IMR-90 (cell line): Measurements from ENCODE around the gene SLCO3A1. TPM values are rescaled to one million over a fixed set of nuclear protein-coding genes. Genes with fewer than 3 reads are reported as not detected.

Experiments
- ATAC-seq: fragments of 200-7000 bp; cut with Tn5 transposase; 2 replicates; pipeline ENCODE4 v1.9.1; 2020; ENCODE audit warnings: low read depth, mild to moderate bottlenecking, moderate library complexity
- BruUV-seq: library from RNA; stranded (reverse); fragments of 400-500 nt; replicated peaks from 2 replicates; lab custom pipeline; 2021; lab: Mats Ljungman, UMichigan
- CTCF ChIA-PET: fragments of 300-600 bp; formaldehyde crosslinking; extraction: SDS; loops from one replicate; lab custom pipeline; 2021; ENCODE audit warnings: antibody characterized with exemption; lab: Yijun Ruan, JAX
- POLR2A ChIA-PET: fragments of 300-600 bp; sonication (Branson Sonifier 250); formaldehyde crosslinking; loops from one replicate; lab custom pipeline; 2022; ENCODE audit warnings: antibody characterized with exemption; ENCODE audit not compliant: unreplicated experiment; lab: Charles Lee
- DNase-seq: peaks from one replicate; pipeline ENCODE4 v3.0.0; 2013
- H2AFZ ChIP-seq: replicated peaks from 2 replicates; pipeline ENCODE3; 2013; ENCODE audit warnings: low read length, mild to moderate bottlenecking; ENCODE audit not compliant: poor library complexity
- H2AK5ac ChIP-seq: 2 replicates; pipeline ENCODE4 v1.6.1; 2013; ENCODE audit warnings: low read depth, low read length, inconsistent platforms
- H2AK9ac ChIP-seq: replicated peaks from 2 replicates; pipeline ENCODE3; 2013; ENCODE audit warnings: mild to moderate bottlenecking, low read depth, low read length, moderate library complexity; ENCODE audit not compliant: poor library complexity
- H2BK120ac ChIP-seq: 2 replicates; pipeline ENCODE4 v1.6.1; 2013; ENCODE audit warnings: low read depth, low read length, inconsistent platforms
- H2BK15ac ChIP-seq: 3 replicates; pipeline ENCODE4 v1.6.1; 2013; ENCODE audit warnings: low read depth, low read length, inconsistent platforms
- H2BK20ac ChIP-seq: 2 replicates; pipeline ENCODE4 v1.6.1; 2013; ENCODE audit warnings: low read depth, mild to moderate bottlenecking, inconsistent platforms, low read length, moderate library complexity
- H2BK5ac ChIP-seq: 2 replicates; pipeline ENCODE4 v1.6.1; 2013; ENCODE audit warnings: mild to moderate bottlenecking, low read depth, low read length, inconsistent platforms; ENCODE audit not compliant: poor library complexity, severe bottlenecking
- H3K14ac ChIP-seq: replicated peaks from 2 replicates; pipeline ENCODE4 v1.6.1; 2013; ENCODE audit warnings: low read depth, low read length, inconsistent platforms
- H3K18ac ChIP-seq: 2 replicates; pipeline ENCODE4 v1.6.1; 2013; ENCODE audit warnings: low read depth, low read length, control low read depth
- H3K23ac ChIP-seq: 2 replicates; pipeline ENCODE4 v1.6.1; 2013; ENCODE audit warnings: low read depth, low read length, inconsistent platforms
- H3K27ac ChIP-seq: 2 replicates; pipeline ENCODE4 v1.5.1; 2013; ENCODE audit warnings: mild to moderate bottlenecking, control low read depth, low read length; ENCODE audit not compliant: insufficient read depth
- H3K27me3 ChIP-seq: 2 replicates; pipeline ENCODE4 v1.6.1; 2013; ENCODE audit warnings: low read length; ENCODE audit not compliant: control insufficient read depth, insufficient read depth
- H3K36me3 ChIP-seq: 2 replicates; pipeline ENCODE4 v1.6.1; 2013; ENCODE audit warnings: low read length, mixed read lengths; ENCODE audit not compliant: control insufficient read depth, insufficient read depth
- H3K4ac ChIP-seq: 2 replicates; pipeline ENCODE4 v1.6.1; 2013; ENCODE audit warnings: low read depth, low read length, inconsistent platforms
- H3K4me1 ChIP-seq: 2 replicates; pipeline ENCODE4 v1.6.1; 2013; ENCODE audit warnings: low read length, mixed read lengths; ENCODE audit not compliant: control insufficient read depth, insufficient read depth
- H3K4me2 ChIP-seq: 2 replicates; pipeline ENCODE4 v1.6.1; 2013; ENCODE audit warnings: low read depth, mild to moderate bottlenecking, control low read depth, low read length, moderate library complexity
- H3K4me3 ChIP-seq: 2 replicates; pipeline ENCODE4 v1.5.1; 2013; ENCODE audit warnings: low read depth, mild to moderate bottlenecking, control low read depth, low read length, moderate library complexity; ENCODE audit not compliant: insufficient read depth
- H3K56ac ChIP-seq: 2 replicates; pipeline ENCODE4 v1.6.1; 2013; ENCODE audit warnings: low read length, inconsistent platforms; ENCODE audit not compliant: insufficient read depth; ENCODE audit errors: extremely low read depth
- H3K79me1 ChIP-seq, 2 experiments: 2 replicates each; pipeline ENCODE4 v1.6.1; 2013; ENCODE audit warnings: low read length in 2 of 2, inconsistent platforms in 1 of 2, low read depth in 1 of 2
- H3K9ac ChIP-seq: 2 replicates; pipeline ENCODE4 v1.6.1; 2013; ENCODE audit warnings: low read depth, low read length, control low read depth
- H3K9me1 ChIP-seq: 2 replicates; pipeline ENCODE4 v1.6.1; 2013; ENCODE audit warnings: low read length, inconsistent platforms; ENCODE audit not compliant: insufficient read depth
- H3K9me3 ChIP-seq: 2 replicates; pipeline ENCODE4 v1.6.1; 2013; ENCODE audit warnings: low read length; ENCODE audit not compliant: control insufficient read depth, insufficient read depth
- H4K20me1 ChIP-seq: 2 replicates; pipeline ENCODE4 v1.6.1; 2013; ENCODE audit warnings: low read length, inconsistent platforms; ENCODE audit not compliant: insufficient read depth
- H4K5ac ChIP-seq: 2 replicates; pipeline ENCODE4 v1.6.1; 2013; ENCODE audit warnings: mild to moderate bottlenecking, low read depth, low read length, control low read depth
- H4K8ac ChIP-seq, 2 experiments: 2 replicates each; pipeline ENCODE4 v1.6.1; 2013; ENCODE audit warnings: low read depth in 2 of 2, low read length in 2 of 2, control low read depth in 1 of 2, inconsistent platforms in 1 of 2
- H4K91ac ChIP-seq: 2 replicates; pipeline ENCODE4 v1.6.1; 2013; ENCODE audit warnings: low read depth, low read length, inconsistent platforms; ENCODE audit not compliant: insufficient read depth
- BHLHE40 ChIP-seq: fragments of 150-350 bp; IDR thresholded peaks from 2 replicates; pipeline ENCODE4 v1.6.1; 2016; ENCODE audit warnings: mild to moderate bottlenecking, low read depth, low read length
- CEBPB ChIP-seq: IDR thresholded peaks from 2 replicates; pipeline ENCODE4 v1.6.1; 2012; ENCODE audit warnings: low read depth, low read length, improper control_type of control experiment
- FOS ChIP-seq: fragments of 150-350 bp; IDR thresholded peaks from 2 replicates; pipeline ENCODE4 v1.6.1; 2016; ENCODE audit warnings: low read depth, low read length
- MAFK ChIP-seq: IDR thresholded peaks from 2 replicates; pipeline ENCODE4 v1.6.1; 2012; ENCODE audit warnings: low read depth, low read length, improper control_type of control experiment
- MAZ ChIP-seq: IDR thresholded peaks from 2 replicates; pipeline ENCODE4 v1.6.1; 2012; ENCODE audit warnings: low read depth, mild to moderate bottlenecking, low read length, improper control_type of control experiment, moderate library complexity, borderline replicate concordance
- MXI1 ChIP-seq: IDR thresholded peaks from 2 replicates; pipeline ENCODE4 v1.6.1; 2012; ENCODE audit warnings: low read depth, mild to moderate bottlenecking, low read length, moderate library complexity, borderline replicate concordance
- NFE2L2 ChIP-seq: fragments of 150-350 bp; IDR thresholded peaks from 2 replicates; pipeline ENCODE4 v1.6.1; 2016; ENCODE audit warnings: low read depth, mild to moderate bottlenecking, low read length
- POLR2A ChIP-seq: IDR thresholded peaks from 2 replicates; pipeline ENCODE4 v1.6.1; 2012; ENCODE audit warnings: mild to moderate bottlenecking, low read depth, low read length
- RCOR1 ChIP-seq: IDR thresholded peaks from 2 replicates; pipeline ENCODE4 v1.6.1; 2012; ENCODE audit warnings: mild to moderate bottlenecking, low read length, improper control_type of control experiment; ENCODE audit not compliant: insufficient replicate concordance
- RFX5 ChIP-seq: IDR thresholded peaks from 2 replicates; pipeline ENCODE4 v1.8.0; 2012; ENCODE audit warnings: low read depth, mild to moderate bottlenecking, low read length, moderate library complexity
- SMC3 ChIP-seq: fragments of 150-350 bp; IDR thresholded peaks from 2 replicates; pipeline ENCODE4 v1.6.1; 2016; ENCODE audit warnings: low read depth, mild to moderate bottlenecking, antibody characterized with exemption, low read length, moderate library complexity
- WGBS, 2 experiments: methylation state at CpG; one replicate each; pipeline versions ENCODE4 v1.1.5 to v1.1.7; 2013; ENCODE audit warnings: missing lambda C conversion rate in 2 of 2; ENCODE audit not compliant: insufficient read length in 1 of 2; ENCODE audit errors: extremely low coverage in 2 of 2; 5-methylcytosine and 5-hydroxymethylcytosine counted together
- dilution Hi-C: fragments of 300-500 bp; cut with HindIII; formaldehyde crosslinking; loops from one replicate; pipeline ENCODE4 v1.14.3; 2018; ENCODE audit warnings: low sequenced_read_pairs; ENCODE audit not compliant: unreplicated experiment
- in situ Hi-C: fragments of 300-500 bp; cut with MboI; formaldehyde crosslinking; loops from 3 replicates; pipeline ENCODE4 v1.14.3; 2019; ENCODE audit warnings: low sequenced_read_pairs, inconsistent platforms, mixed read lengths
- intact Hi-C: fragments of 100-400 bp; cut with micrococcal nuclease; formaldehyde crosslinking; loops from 2 replicates; pipeline ENCODE4 v1.10.0; 2022
- polyA plus RNA-seq, 3 experiments: library from polyadenylated mRNA; depleted of rRNA; stranded (reverse); fragments of >200 nt; gene quantifications; 2 replicates each; pipeline ENCODE4 v1.2.3, GENCODE V29; 2012; ENCODE audit warnings: low replicate concordance in 1 of 3
- total RNA-seq: library from RNA; depleted of rRNA; stranded (reverse); fragments of >200 nt; gene quantifications from 2 replicates; pipeline ENCODE4 v1.2.3, GENCODE V29; 2012
- TF ChIP-seq, protein P1 (sequence below): fragments of 150-350 bp; IDR thresholded peaks from 2 replicates; pipeline ENCODE4 v1.6.1; 2017; ENCODE audit warnings: mild to moderate bottlenecking, antibody characterized with exemption, low read length, low read depth
- TF ChIP-seq, protein P2 (sequence below): conservative IDR thresholded peaks from 2 replicates; pipeline ENCODE4 v1.5.1; 2012; ENCODE audit warnings: mild to moderate bottlenecking, low read depth, low read length, improper control_type of control experiment
- TF ChIP-seq, protein P3 (sequence below): fragments of 150-350 bp; IDR thresholded peaks from 2 replicates; pipeline ENCODE4 v1.6.1; 2016; ENCODE audit warnings: low read depth, mild to moderate bottlenecking, low read length, moderate library complexity, borderline replicate concordance

SLCO3A1 gene
- total and polyA plus RNA-seq, 2 of the 4 experiments (the other 2 are of a cell fraction): 4.7 to 8.1 TPM

DNA sequence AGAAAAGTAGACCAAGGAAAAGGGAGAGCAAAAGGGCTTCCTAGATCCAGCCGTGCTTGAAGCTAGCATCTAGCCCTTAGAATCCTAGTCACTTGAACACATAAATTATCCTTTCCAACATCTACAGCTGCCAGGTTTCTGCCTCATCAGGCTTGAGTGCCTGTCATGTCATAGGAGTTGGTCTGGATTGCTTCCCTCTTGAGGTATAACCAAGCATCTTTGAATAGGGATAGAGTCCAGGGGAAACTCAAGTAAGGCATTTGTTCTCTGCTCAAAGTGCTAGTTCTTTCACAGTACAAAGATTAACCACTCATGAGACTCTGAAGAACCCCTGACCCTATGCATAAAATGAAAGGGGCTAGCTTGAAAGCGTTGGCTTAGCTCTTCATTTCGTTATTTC is 72.3 kb downstream of the SLCO3A1 start:
- Histone ChIP-seq H3K79me1 (no peaks in the 10 kb centered on the region; a peak in 1 of 4 replicates), H2BK120ac (no peak overlapping the region), H3K4me2 (no peak overlapping the region), H3K18ac (no peak overlapping the region), H4K91ac (no peak overlapping the region), H2BK5ac (no peak overlapping the region), H3K27ac (no peak overlapping the region), H3K4me3 (no peak overlapping the region), H4K20me1 (no peaks in the 10 kb centered on the region), H2AK9ac (no peak overlapping the region), H3K23ac (no peak overlapping the region), H2BK20ac (no peak overlapping the region), H3K4ac (no peak overlapping the region), H3K4me1 (no peaks in the 10 kb centered on the region; the same call in 1 of the 2 replicates), H3K9ac (no peak overlapping the region), H4K5ac (no peak overlapping the region), H2BK15ac (no peak overlapping the region), H2AK5ac (no peak overlapping the region), H3K9me1 (no peaks in the 10 kb centered on the region; the same call in 1 of the 2 replicates), H3K9me3 (no peaks in the 10 kb centered on the region), H4K8ac (no peak overlapping the region), H3K36me3 (no peaks in the 10 kb centered on the region), H3K56ac (no peak overlapping the region), H3K14ac (no peak overlapping the region), H3K27me3 (no peaks in the 10 kb centered on the region), H2AFZ (no peak overlapping the region)
- ATAC-seq (no peak), DNase-seq (no peak)
- ChIA-PET CTCF (no interaction called here), POLR2A (interaction anchor here (0.6 kb wide), 1 partner anchor 26 kb away, joined by 5 read pairs; no protein-coding TSS in a partner anchor)
- intact Hi-C loops: loop anchor here (5.0 kb wide), 2 partner anchors 58 to 73 kb away; partner anchors contain the start of gene SLCO3A1
- dilution Hi-C loops: no loop called here
- WGBS, 2 experiments: no CpG with 5 or more reads among the region's 3 CpGs
- TF ChIP-seq, protein P1, sequence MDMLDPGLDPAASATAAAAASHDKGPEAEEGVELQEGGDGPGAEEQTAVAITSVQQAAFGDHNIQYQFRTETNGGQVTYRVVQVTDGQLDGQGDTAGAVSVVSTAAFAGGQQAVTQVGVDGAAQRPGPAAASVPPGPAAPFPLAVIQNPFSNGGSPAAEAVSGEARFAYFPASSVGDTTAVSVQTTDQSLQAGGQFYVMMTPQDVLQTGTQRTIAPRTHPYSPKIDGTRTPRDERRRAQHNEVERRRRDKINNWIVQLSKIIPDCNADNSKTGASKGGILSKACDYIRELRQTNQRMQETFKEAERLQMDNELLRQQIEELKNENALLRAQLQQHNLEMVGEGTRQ: no peak
- TF ChIP-seq MAFK: no peak
- TF ChIP-seq RFX5: no peak
- TF ChIP-seq, protein P2, sequence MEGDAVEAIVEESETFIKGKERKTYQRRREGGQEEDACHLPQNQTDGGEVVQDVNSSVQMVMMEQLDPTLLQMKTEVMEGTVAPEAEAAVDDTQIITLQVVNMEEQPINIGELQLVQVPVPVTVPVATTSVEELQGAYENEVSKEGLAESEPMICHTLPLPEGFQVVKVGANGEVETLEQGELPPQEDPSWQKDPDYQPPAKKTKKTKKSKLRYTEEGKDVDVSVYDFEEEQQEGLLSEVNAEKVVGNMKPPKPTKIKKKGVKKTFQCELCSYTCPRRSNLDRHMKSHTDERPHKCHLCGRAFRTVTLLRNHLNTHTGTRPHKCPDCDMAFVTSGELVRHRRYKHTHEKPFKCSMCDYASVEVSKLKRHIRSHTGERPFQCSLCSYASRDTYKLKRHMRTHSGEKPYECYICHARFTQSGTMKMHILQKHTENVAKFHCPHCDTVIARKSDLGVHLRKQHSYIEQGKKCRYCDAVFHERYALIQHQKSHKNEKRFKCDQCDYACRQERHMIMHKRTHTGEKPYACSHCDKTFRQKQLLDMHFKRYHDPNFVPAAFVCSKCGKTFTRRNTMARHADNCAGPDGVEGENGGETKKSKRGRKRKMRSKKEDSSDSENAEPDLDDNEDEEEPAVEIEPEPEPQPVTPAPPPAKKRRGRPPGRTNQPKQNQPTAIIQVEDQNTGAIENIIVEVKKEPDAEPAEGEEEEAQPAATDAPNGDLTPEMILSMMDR: no peak
- no peak for TF ChIP-seq RCOR1
- TF ChIP-seq, protein P3, sequence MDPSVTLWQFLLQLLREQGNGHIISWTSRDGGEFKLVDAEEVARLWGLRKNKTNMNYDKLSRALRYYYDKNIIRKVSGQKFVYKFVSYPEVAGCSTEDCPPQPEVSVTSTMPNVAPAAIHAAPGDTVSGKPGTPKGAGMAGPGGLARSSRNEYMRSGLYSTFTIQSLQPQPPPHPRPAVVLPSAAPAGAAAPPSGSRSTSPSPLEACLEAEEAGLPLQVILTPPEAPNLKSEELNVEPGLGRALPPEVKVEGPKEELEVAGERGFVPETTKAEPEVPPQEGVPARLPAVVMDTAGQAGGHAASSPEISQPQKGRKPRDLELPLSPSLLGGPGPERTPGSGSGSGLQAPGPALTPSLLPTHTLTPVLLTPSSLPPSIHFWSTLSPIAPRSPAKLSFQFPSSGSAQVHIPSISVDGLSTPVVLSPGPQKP: no peak
- TF ChIP-seq FOS: no peak
- no peak for TF ChIP-seq BHLHE40
- TF ChIP-seq NFE2L2: no peak
- TF ChIP-seq POLR2A: no peak
- no peak for TF ChIP-seq CEBPB
- TF ChIP-seq MXI1: no peak
- no peak for TF ChIP-seq SMC3
- no peak for TF ChIP-seq MAZ
- no TSS peak for BruUV-seq
- in situ Hi-C loops: no loop called here
